Parietal lobe (tissue), 1 donor: ENCODE measurements around the gene PLA2G4E. TPM values are rescaled to one million over a fixed set of nuclear protein-coding genes. Genes with fewer than 3 reads are reported as not detected.

ENCODE experiments used
- total RNA-seq: library from RNA; depleted of rRNA; stranded (reverse); fragments of >200 nt; gene quantifications from one replicate; pipeline ENCODE4 v1.2.3, GENCODE V29; 2014

Gene PLA2G4E
- not detected for total RNA-seq

GRCh38 chr15:42020713-42021273 lies at the start of gene PLA2G4E:
Gene PLA2G4E (minus strand): TSS chr15:42021042. CDS start chr15:42021030, 12 bp downstream.

GRCh38 chr15:41972253-41973242 lies 48.3 kb downstream of the PLA2G4E start, which contains the start of gene EHD4:
Gene EHD4 (minus strand): TSS chr15:41972557. CDS start chr15:41972494, 63 bp downstream.

Other genes starting within 250 kb of the PLA2G4E start
- 102 TPM for gene MAPKBP1, start 246.6 kb downstream of the PLA2G4E start, total RNA-seq
- gene JMJD7, start 192.9 kb downstream of the PLA2G4E start, total RNA-seq = 0.63 TPM
- gene PLA2G4B, start 182.2 kb downstream of the PLA2G4E start, total RNA-seq = 14.4 TPM
- 0.63 TPM for gene SPTBN5, start 127.0 kb downstream of the PLA2G4E start, total RNA-seq
- gene EHD4, start 48.5 kb downstream of the PLA2G4E start, total RNA-seq = 1.9 TPM
- gene PLA2G4D, start 73.5 kb upstream of the PLA2G4E start, total RNA-seq = not detected
- gene PLA2G4F, start 135.6 kb upstream of the PLA2G4E start, total RNA-seq = not detected
- 109 TPM for gene VPS39, start 187.3 kb upstream of the PLA2G4E start, total RNA-seq